ENCODE measurements around the gene CDK16. TPM values are rescaled to one million over a fixed set of nuclear protein-coding genes. Genes with fewer than 3 reads are reported as not detected.
A peak's percentile ranks its signal among the peaks of the same experiment; 100 is the strongest.

CDK16 gene
- total RNA-seq, 6 experiments from 2014 or later: 14.6 to 37.4 (median 29.5) TPM

DNA sequence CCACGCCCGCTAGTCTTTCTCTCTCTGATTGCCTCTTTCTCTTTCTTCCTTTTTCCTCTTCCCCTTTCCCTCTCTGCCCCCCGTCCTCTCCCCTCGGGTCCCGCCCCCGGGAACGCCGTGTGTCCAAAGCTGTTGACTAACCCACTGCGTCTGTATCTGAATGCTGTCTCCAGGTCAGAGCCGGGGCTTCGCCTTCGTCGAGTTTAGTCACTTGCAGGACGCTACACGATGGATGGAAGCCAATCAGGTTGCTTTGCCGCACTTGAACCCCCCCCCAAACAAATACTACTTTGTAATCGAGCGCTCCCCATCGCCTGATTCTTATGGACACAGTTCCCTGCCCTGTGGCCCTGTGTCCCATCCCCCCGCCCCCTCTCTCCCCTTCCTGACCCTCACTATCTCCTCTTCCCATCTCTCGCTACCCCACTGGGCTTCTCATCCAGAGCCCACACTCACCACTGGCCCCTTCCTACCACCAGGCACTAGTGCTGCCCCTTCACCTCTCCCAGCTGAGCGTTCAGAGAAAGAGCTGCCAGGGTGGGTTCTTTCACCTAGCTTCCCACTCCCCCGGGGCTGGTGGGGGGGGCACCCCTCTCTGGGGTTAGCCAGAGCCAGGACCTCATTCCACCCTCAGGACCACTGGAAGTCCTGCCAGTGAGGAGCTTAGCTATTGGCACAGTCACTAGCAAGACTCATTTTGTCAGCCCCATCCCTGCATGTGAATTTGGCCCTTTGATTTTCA, 43.5 kb upstream of the CDK16 start:
- Histone ChIP-seq H3K4me1 (no peaks in the 10 kb centered on the region), H3K36me3 (peaks cover 0 to 35% (median 3%) of the 10 kb centered on the region in 4 donors), H3K27ac (no peak overlapping the region), H3K9me3 (no peaks in the 10 kb centered on the region), H3K4me3 (no peak overlapping the region), H3K27me3 (no peaks in the 10 kb centered on the region)
- intact Hi-C loops (cut with DNase I): no loop called here
- 75% methylated on average over 17 of the region's 23 CpGs for WGBS (ENCODE audit: insufficient coverage, low coverage, low lambda C conversion rate, missing lambda C conversion rate)
- TF ChIP-seq CTCF (IDR thresholded peaks at IDR 0.05): no peak
- TF ChIP-seq POLR2A (IDR thresholded peaks at IDR 0.05): no peak
- no peak for ATAC-seq
- DNase-seq: peak in 1 of 3 donors; percentile 11

DNA sequence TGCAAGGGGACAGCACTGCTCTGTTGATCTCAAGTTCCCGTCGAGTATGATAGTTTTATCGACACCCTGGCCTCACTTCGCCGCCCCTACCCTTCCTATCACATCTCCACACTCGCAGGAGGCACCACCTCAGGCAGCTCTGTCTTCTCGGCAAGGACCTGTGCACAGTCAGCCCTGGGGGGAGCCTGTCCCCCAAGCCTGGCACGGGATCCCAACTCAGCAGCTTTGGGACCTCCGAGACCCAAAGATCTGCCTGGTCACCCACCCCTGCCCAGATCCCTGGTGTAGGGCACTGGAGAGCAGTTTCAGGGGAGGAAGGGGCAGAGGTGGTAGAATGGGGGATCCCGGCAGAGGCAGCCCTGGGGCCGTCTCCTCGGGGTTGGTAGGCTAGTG, 42.9 kb upstream of the CDK16 start:
- TF ChIP-seq POLR2A (IDR thresholded peaks at IDR 0.05) (no peak), CTCF (IDR thresholded peaks at IDR 0.05) (no peak)
- H3K27me3 ChIP-seq: no peaks in the 10 kb centered on the region
- no peak for ATAC-seq
- DNase-seq: peak in 1 of 3 donors; percentile 24
- 81% methylated on average over 7 of the region's 12 CpGs for WGBS (ENCODE audit: insufficient coverage, low coverage, low lambda C conversion rate, missing lambda C conversion rate)
- no peak overlapping the region for H3K4me3 ChIP-seq
- peaks cover 0 to 39% (median 3%) of the 10 kb centered on the region in 4 donors for H3K36me3 ChIP-seq
- H3K27ac ChIP-seq: no peak overlapping the region
- H3K9me3 ChIP-seq: no peaks in the 10 kb centered on the region
- intact Hi-C loops (cut with DNase I): no loop called here
- H3K4me1 ChIP-seq: no peaks in the 10 kb centered on the region

- H3K27ac ChIP-seq: no peak overlapping the region
- ATAC-seq (no peak), DNase-seq (peak in 1 of 3 donors; percentile 25)
- WGBS (ENCODE audit: insufficient coverage, low coverage, low lambda C conversion rate, missing lambda C conversion rate): 86% methylated on average over 9 of the region's 23 CpGs
- peaks cover 0 to 43% (median 3%) of the 10 kb centered on the region in 4 donors for H3K36me3 ChIP-seq
- H3K4me1 ChIP-seq: no peaks in the 10 kb centered on the region
- intact Hi-C loops (cut with DNase I): no loop called here
- H3K27me3 ChIP-seq: no peaks in the 10 kb centered on the region
- no peaks in the 10 kb centered on the region for H3K9me3 ChIP-seq
- no peak for TF ChIP-seq POLR2A (IDR thresholded peaks at IDR 0.05)
- no peak for TF ChIP-seq CTCF (IDR thresholded peaks at IDR 0.05)
- H3K4me3 ChIP-seq: no peak overlapping the region
These were observed 42.3 kb upstream of the CDK16 start for GRCh38 chrX:47176101-47176740.

GRCh38 chrX:47177079-47177478, 41.4 kb upstream of the CDK16 start:
- WGBS (ENCODE audit: insufficient coverage, low coverage, low lambda C conversion rate, missing lambda C conversion rate): 32% methylated on average over 2 of the region's 2 CpGs

More at GRCh38 chrX:47177079-47177478, 41.4 kb upstream of the CDK16 start:
- Histone ChIP-seq H3K4me1 (no peaks in the 10 kb centered on the region), H3K36me3 (peaks cover 0 to 50% (median 4%) of the 10 kb centered on the region in 4 donors), H3K9me3 (no peaks in the 10 kb centered on the region), H3K27ac (no peak overlapping the region), H3K4me3 (no peak overlapping the region), H3K27me3 (no peaks in the 10 kb centered on the region)
- DNase-seq (peak in 1 of 3 donors; percentile 12), ATAC-seq (no peak)
- intact Hi-C loops (cut with DNase I): no loop called here
- TF ChIP-seq CTCF (IDR thresholded peaks at IDR 0.05) (no peak), POLR2A (IDR thresholded peaks at IDR 0.05) (no peak)
